Keratinocyte (primary cell): Measurements from ENCODE around the gene ZNF107. TPM values are rescaled to one million over a fixed set of nuclear protein-coding genes. Genes with fewer than 3 reads are reported as not detected.

ENCODE experiments used
- DNase-seq: peaks from one replicate; pipeline ENCODE4 v3.0.0-alpha.2; 2011; ENCODE audit warnings: low read depth, missing footprints, low spot score
- FAIRE-seq: peaks from 2 replicates; lab custom pipeline; 2011; peaks lifted over from hg19 to GRCh38; lab: Jason Lieb, UNC
- H2AFZ ChIP-seq: 2 replicates; pipeline ENCODE4 v1.6.0; 2012; ENCODE audit warnings: low read length, control low read depth, inconsistent platforms; ENCODE audit not compliant: control insufficient read depth
- H3K27ac ChIP-seq: 2 replicates; pipeline ENCODE4 v1.5.1; 2011; ENCODE audit warnings: low read length; ENCODE audit not compliant: control insufficient read depth, insufficient read depth
- H3K27me3 ChIP-seq: 3 replicates; pipeline ENCODE4 v1.6.0; 2011; ENCODE audit warnings: low read length; ENCODE audit not compliant: control insufficient read depth, insufficient read depth; ENCODE audit errors: extremely low read depth
- H3K36me3 ChIP-seq, 2 experiments: 2 replicates in 1 of 2; 3 replicates in 1 of 2; pipeline ENCODE4 v1.5.1; 2011; ENCODE audit warnings: low read length in 2 of 2, mild to moderate bottlenecking in 1 of 2; ENCODE audit not compliant: control insufficient read depth in 2 of 2, insufficient read depth in 2 of 2; ENCODE audit errors: extremely low read depth in 1 of 2
- H3K4me1 ChIP-seq: 3 replicates; pipeline ENCODE4 v1.5.1; 2011; ENCODE audit warnings: low read length; ENCODE audit not compliant: control insufficient read depth, insufficient read depth; ENCODE audit errors: extremely low read depth
- H3K4me2 ChIP-seq: 3 replicates; pipeline ENCODE4 v1.6.0; 2011; ENCODE audit warnings: low read depth, low read length; ENCODE audit not compliant: control insufficient read depth, insufficient read depth; ENCODE audit errors: extremely low read depth
- H3K4me3 ChIP-seq, 3 experiments: fragments of 200-600 bp in 1 of 3; sonication (generic) in 1 of 3; 2 replicates in 2 of 3; 3 replicates in 1 of 3; pipeline ENCODE4 v1.5.1; 2011 to 2016; ENCODE audit warnings: low read length in 3 of 3, mild to moderate bottlenecking in 3 of 3, control low read depth in 2 of 3, inconsistent platforms in 1 of 3, low read depth in 1 of 3, mixed read lengths in 1 of 3, mixed run types in 1 of 3, moderate library complexity in 1 of 3; ENCODE audit not compliant: control insufficient read depth in 2 of 3, insufficient read depth in 2 of 3; ENCODE audit errors: extremely low read depth in 1 of 3
- H3K79me2 ChIP-seq: 2 replicates; pipeline ENCODE4 v1.6.0; 2012; ENCODE audit warnings: low read length; ENCODE audit not compliant: control insufficient read depth, insufficient read depth
- H3K9ac ChIP-seq: 3 replicates; pipeline ENCODE4 v1.6.0; 2011; ENCODE audit warnings: low read length; ENCODE audit not compliant: control insufficient read depth, insufficient read depth; ENCODE audit errors: extremely low read depth
- H3K9me1 ChIP-seq: 3 replicates; pipeline ENCODE4 v1.6.0; 2011; ENCODE audit warnings: low read length; ENCODE audit not compliant: control insufficient read depth, insufficient read depth; ENCODE audit errors: extremely low read depth
- H3K9me3 ChIP-seq: 2 replicates; pipeline ENCODE4 v1.5.1; 2012; ENCODE audit warnings: low read depth, low read length; ENCODE audit not compliant: control insufficient read depth
- H4K20me1 ChIP-seq: 3 replicates; pipeline ENCODE4 v1.6.0; 2011; ENCODE audit warnings: low read length; ENCODE audit not compliant: control insufficient read depth, insufficient read depth; ENCODE audit errors: extremely low read depth
- CTCF ChIP-seq, 3 experiments: IDR thresholded peaks in 1 of 3; conservative IDR thresholded peaks in 1 of 3; optimal IDR thresholded peaks in 1 of 3; 2 replicates in 2 of 3; 3 replicates in 1 of 3; pipeline versions ENCODE3 to v1.5.1; 2011; ENCODE audit warnings: low read length in 3 of 3, mild to moderate bottlenecking in 3 of 3, moderate library complexity in 2 of 3, control low read depth in 1 of 3, inconsistent platforms in 1 of 3; ENCODE audit not compliant: insufficient read depth in 2 of 3; ENCODE audit errors: extremely low read depth in 1 of 3
- EZH2 ChIP-seq: IDR thresholded peaks from one replicate; pipeline ENCODE4 v1.6.1; 2012; ENCODE audit warnings: inconsistent platforms, mild to moderate bottlenecking, low read length, moderate library complexity
- dilution Hi-C: fragments of 300-500 bp; cut with MboI; formaldehyde crosslinking; loops from one replicate; pipeline ENCODE4 v1.7.0; 2020; ENCODE audit warnings: low sequenced_read_pairs; ENCODE audit not compliant: extremely low pct_ligation_motif_present
- polyA plus RNA-seq, 5 experiments: library from polyadenylated mRNA; depleted of rRNA in 3 of 5; stranded (reverse) in 3 of 5; stranded (forward) in 1 of 5; unstranded in 1 of 5; fragments of >200 nt; gene quantifications; 1 replicate in 1 of 5; 2 replicates in 3 of 5; 3 replicates in 1 of 5; pipeline versions ENCODE4 v1.2.1 to v1.2.3, GENCODE V29; 2011 to 2012; ENCODE audit warnings: missing spikeins in 2 of 5, low read depth in 1 of 5, low replicate concordance in 1 of 5

ZNF107 gene
- polyA plus RNA-seq, 1 donor (not counting 4 experiments of a cell fraction or from before 2014, with no cell fraction given) = 5.5 TPM

- Histone ChIP-seq H3K9me1 (no peaks in the 10 kb centered on the region), H3K27ac (no peak overlapping the region), H3K79me2 (no peaks in the 10 kb centered on the region), H3K4me1 (no peaks in the 10 kb centered on the region), H3K9ac (no peak overlapping the region), H3K27me3 (no peaks in the 10 kb centered on the region), H4K20me1 (no peaks in the 10 kb centered on the region), H3K4me3 (no peak overlapping the region), H3K4me2 (no peak overlapping the region), H3K36me3 (no peaks in the 10 kb centered on the region), H3K9me3 (no peaks in the 10 kb centered on the region), H2AFZ (no peak overlapping the region)
- DNase-seq (no peak), FAIRE-seq (no peak)
- dilution Hi-C loops = no loop called here
- TF ChIP-seq CTCF (optimal IDR thresholded peaks at IDR 0.05 in 1 of 3, IDR thresholded peaks at IDR 0.05 in 1 of 3, conservative IDR thresholded peaks at IDR 0.05 in 1 of 3; ENCODE audit: extremely low read depth in 1 of 3, insufficient read depth in 2 of 3, low read length in 3 of 3) (no peak), EZH2 (no peak)
Measured at GRCh38 chr7:64626557-64626956, 39.4 kb upstream of the ZNF107 start.

GRCh38 chr7:64628192-64628591 lies 37.7 kb upstream of the ZNF107 start:
- no peak overlapping the region for H3K27ac ChIP-seq
- TF ChIP-seq CTCF (optimal IDR thresholded peaks at IDR 0.05 in 1 of 3, IDR thresholded peaks at IDR 0.05 in 1 of 3, conservative IDR thresholded peaks at IDR 0.05 in 1 of 3; ENCODE audit: extremely low read depth in 1 of 3, insufficient read depth in 2 of 3, low read length in 3 of 3) (no peak), EZH2 (no peak)
- no peaks in the 10 kb centered on the region for H3K4me1 ChIP-seq
- no peaks in the 10 kb centered on the region for H4K20me1 ChIP-seq
- no peaks in the 10 kb centered on the region for H3K79me2 ChIP-seq
- H3K9ac ChIP-seq = no peak overlapping the region
- dilution Hi-C loops = no loop called here
- H3K9me1 ChIP-seq = no peaks in the 10 kb centered on the region
- DNase-seq = no peak
- no peak overlapping the region for H3K4me2 ChIP-seq
- no peak for FAIRE-seq
- H2AFZ ChIP-seq = no peak overlapping the region
- H3K4me3 ChIP-seq = no peak overlapping the region
- H3K9me3 ChIP-seq = no peaks in the 10 kb centered on the region
- H3K27me3 ChIP-seq = no peaks in the 10 kb centered on the region
- H3K36me3 ChIP-seq = no peaks in the 10 kb centered on the region
